Activated CD4-positive, alpha-beta T cell treated with anti-CD3 and anti-CD28 coated beads, Interleukin-2, amount 50 U/mL, for 4 hours (primary cell): Measurements from ENCODE around the gene ATP5F1C.
A peak's percentile ranks its signal among the peaks of the same experiment; 100 is the strongest.
"Not testable (repeated sequence)": the region's sequence is repeated elsewhere in the genome, so short reads cannot be mapped to it uniquely, and the experiment has no call there.

ENCODE experiments used
- DNase-seq, 2 experiments: peaks; one replicate each; pipeline ENCODE4 v3.0.0-alpha.2; 2020

The ATP5F1C gene

DNA sequence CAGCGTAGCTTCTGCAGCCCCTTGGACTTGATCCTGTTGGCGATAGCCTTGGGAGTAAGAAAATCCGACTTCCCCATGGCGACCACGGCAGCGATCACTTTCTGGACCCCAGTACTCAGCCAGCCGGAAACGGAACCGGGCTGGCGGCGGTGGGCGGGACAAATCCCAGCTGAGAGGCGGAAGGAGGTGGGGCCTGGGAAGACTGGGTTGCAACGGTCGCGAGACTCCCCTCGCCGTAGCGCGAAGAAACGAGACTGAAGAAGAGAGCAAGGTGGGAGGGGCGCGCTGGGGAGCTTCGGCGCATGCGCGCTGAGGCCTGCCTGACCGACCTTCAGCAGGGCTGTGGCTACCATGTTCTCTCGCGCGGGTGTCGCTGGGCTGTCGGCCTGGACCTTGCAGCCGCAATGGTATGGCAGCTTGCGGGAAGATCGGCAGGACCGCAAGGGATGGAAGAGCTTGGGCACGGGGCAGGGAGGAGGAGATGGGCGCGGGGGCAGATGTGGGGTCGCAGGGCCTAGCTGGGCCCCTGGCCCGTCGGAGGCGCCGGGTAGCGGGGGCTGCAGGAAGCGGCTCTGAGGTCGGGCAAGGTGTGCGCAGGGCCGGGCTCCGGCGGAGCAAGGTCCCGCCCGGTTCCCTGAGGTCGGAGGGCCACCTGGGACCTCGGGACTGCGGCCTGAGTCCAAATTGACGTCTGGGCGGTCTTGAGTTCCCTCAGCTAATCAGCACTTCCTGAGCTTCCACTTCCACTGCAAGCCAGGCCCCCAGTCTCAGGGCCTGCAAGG, at the start of gene ATP5F1C, which contains the start of gene KIN:
TSS of gene ATP5F1C (plus strand) at position 321 of the 782 bp plus-strand sequence. CDS start at position 352, 31 bp downstream.
TSS of gene KIN (minus strand) at position 137 of the 782 bp plus-strand sequence. CDS start at position 77, 60 bp downstream.
- DNase-seq, result peak; percentile 96

- DNase-seq, result no peak
These were observed 49.2 kb upstream of the ATP5F1C start for GRCh38 chr10:7738536-7739407.

GRCh38 chr10:7744307-7744706, 43.7 kb upstream of the ATP5F1C start:
- DNase-seq, result no peak

DNA sequence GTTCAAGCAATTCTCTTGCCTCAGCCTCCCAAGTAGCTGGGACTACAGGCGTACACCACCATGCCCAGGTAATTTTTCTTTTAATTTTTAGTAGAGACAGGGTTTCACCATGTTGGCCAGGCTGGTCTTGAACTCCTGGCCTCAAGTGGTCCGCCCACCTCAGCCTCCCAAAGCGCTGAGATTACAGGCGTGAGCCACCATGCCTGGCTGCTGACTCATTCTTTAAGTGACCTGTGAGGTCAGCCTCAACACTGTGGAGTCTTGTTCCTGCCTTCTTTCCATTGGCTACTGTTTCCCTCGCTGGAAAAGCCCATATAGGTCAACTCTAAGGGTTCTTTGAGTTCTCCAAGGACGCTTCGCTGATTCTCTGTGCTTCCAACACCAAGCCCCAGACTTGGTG, 39.3 kb upstream of the ATP5F1C start:
- DNase-seq, result not testable (repeated sequence)

DNA sequence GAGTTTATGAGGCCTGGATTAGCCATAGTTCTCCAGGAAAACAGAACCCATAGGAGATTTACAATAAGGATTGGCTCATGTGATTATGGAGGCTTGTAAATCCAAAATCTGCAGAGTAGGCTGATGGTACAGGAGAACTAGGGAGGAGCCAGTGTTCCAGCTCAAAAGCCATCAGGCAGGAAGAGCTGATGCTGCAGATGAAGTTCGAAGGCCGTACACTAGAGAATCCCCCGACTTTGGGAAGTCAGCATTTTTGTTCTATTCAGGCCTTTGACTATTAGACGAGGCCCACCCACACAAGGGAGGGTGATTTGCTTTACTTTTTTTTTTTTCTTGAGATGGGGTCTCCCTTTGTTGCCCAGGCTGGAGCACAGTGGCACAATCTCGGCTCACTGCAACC, 37.8 kb upstream of the ATP5F1C start:
- DNase-seq, result no peak

- no peak for DNase-seq
These were observed 35.7 kb upstream of the ATP5F1C start for GRCh38 chr10:7752251-7752650.

DNA sequence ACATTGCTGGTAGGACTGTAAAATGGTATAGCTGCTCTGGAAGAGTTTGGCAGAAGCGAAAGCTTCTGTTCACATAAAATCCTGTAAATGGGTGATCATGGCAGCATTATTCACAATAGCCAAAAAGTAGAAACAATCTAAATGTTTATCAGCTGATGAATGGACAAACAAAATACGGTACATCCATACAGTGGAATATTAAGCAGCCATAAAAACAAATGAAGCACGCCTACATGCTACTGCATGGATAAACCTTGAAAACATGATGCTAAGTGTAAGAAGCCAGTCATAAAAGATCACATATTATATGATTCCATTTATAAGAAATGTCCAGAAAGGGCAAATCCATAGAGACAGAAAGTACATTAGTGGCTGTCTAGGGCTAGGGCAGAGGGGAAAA, 32.9 kb upstream of the ATP5F1C start:
- DNase-seq, result no peak

- peak in 1 of 2 experiments; percentile 1 for DNase-seq
These were observed 31.5 kb upstream of the ATP5F1C start for GRCh38 chr10:7756360-7756992.

- DNase-seq, result no peak
These were observed 24.0 kb upstream of the ATP5F1C start for GRCh38 chr10:7763929-7764328.

GRCh38 chr10:7766241-7766640, 21.7 kb upstream of the ATP5F1C start:
- no peak for DNase-seq

GRCh38 chr10:7767209-7767608, 20.8 kb upstream of the ATP5F1C start:
- DNase-seq, result no peak

DNA sequence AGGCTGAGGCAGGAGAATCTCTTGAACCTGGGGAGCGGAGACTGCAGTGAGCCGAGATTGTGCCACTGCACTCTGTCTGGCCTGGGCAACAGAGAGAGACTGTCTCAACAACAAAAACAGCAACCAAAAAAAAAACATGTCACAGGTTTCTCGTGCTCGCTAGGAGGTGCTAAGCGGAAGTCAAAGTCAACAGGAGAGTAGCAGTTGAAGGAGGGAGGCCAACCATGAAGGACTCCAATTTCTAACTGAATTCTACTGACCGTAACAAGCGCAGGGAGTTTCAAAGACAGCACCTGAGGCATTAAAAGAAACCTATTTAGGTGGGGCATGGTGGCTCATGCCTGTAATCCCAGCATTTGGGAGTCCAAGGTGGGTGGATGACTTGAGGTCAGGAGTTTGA, 19.6 kb upstream of the ATP5F1C start:
- DNase-seq, result no peak

DNA sequence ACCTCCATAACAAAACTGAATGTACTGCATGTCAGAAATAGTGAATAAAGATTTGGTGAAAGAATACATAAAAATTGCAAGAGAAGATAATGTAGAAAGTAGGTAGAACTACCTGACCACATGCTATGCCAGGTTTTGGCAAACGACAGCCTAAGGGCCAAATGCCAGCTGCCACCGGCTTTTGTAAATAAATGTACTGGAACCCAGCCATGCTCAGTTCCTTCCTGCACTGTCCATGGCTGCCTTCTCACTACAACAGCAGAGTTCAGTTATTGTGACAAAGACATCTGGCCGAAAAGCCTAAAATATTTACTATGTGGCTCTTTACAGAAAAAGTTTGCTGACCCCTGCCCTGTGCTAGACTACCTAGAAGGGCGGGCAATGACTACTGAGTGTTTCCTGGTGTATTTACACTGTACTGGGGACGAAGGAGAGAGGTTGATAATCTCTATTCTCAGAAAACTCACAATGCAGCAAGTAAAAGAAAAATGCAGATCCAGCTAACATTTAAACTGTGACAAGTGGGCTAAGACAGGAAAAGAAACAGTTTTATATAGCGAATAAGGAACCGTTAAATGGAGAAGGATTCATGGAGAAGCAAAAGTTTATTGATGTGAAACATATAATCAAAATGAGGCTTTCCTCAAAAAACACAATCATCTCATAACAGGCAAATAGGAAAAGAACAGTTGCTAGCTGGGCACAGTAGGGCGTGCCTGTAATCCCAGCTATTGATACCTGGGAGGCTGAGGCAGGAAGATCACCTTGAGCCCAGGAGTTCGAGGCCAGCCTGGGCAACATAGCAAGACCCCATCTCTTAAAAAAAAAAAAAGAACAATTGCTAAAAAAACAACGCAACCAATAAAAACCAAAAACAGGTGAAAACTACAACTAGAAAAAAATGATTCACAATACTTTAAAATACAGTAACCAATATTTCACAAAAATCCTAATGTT, 13.9 kb upstream of the ATP5F1C start:
- no peak for DNase-seq

- no peak for DNase-seq
These were observed 11.2 kb upstream of the ATP5F1C start for GRCh38 chr10:7776777-7777176.

GRCh38 chr10:7782194-7782593, 5.8 kb upstream of the ATP5F1C start:
- not testable (repeated sequence) for DNase-seq

GRCh38 chr10:7786430-7786829, 1.5 kb upstream of the ATP5F1C start:
- no peak for DNase-seq

DNA sequence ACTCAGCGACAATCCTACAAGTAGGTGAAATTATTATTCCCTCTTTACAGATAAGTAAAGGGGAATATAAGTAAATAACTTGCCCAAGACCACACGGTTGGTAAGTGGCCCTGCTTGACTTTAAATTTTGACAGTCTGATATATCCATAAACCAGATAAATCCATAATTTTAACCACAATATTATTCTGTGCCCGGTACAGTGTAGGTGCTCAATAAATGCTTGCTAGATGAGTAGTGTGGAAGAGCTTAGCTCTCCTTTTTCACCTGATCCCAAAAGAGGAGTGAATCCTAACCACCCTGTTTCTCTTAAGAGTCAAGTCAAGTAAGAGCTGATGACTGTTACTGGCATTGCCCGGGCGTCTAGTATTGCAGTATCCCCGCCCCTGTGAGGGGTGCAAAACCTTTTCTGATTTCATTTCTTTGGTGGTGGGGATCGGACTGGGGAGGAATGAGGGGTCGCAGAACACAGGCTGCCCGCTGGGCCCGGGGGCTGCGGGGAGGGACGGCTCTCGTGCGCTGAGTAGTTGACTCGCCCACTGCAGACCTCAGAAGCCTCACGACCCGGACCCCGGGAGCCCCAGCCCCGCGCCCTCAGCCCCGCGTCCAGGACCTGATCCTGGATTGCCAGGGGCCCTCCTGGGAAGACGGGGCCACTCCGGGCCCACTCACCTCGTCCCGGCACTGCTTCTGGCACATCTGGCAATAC, 674 bp upstream of the ATP5F1C start:
- no peak for DNase-seq

- DNase-seq, result no peak
These were observed 786 bp downstream of the ATP5F1C start for GRCh38 chr10:7788639-7789286.

GRCh38 chr10:7789390-7789789, 1.4 kb downstream of the ATP5F1C start:
- DNase-seq, result no peak

GRCh38 chr10:7792541-7792940, 4.6 kb downstream of the ATP5F1C start:
- DNase-seq, result no peak
